Astrocyte of the spinal cord (primary cell): ENCODE data around the gene FSTL1.

Source experiments
- DNase-seq: peaks from one replicate; pipeline ENCODE4 v3.0.0; 2011; ENCODE audit warnings: low read depth, low spot score
- H3K4me3 ChIP-seq: 2 replicates; pipeline ENCODE4 v1.5.1; 2011; ENCODE audit warnings: low read depth, mild to moderate bottlenecking, low read length, moderate library complexity
- CTCF ChIP-seq: IDR thresholded peaks from 2 replicates; pipeline ENCODE4 v1.5.1; 2012; ENCODE audit warnings: low read depth, mild to moderate bottlenecking, low read length, inconsistent platforms
- in situ Hi-C: cut with HindIII; loops from 2 replicates; pipeline ENCODE4 v1.10.0; 2017; ENCODE audit warnings: low sequenced_read_pairs

The FSTL1 gene

GRCh38 chr3:120428924-120429323 lies 21.9 kb downstream of the FSTL1 start:
- in situ Hi-C loops: loop anchor here (10.0 kb wide), 1 partner anchor 126 kb away; no protein-coding TSS in a partner anchor
- TF ChIP-seq CTCF: no peak

GRCh38 chr3:120427201-120427600 lies 23.6 kb downstream of the FSTL1 start:
- DNase-seq: no peak
- H3K4me3 ChIP-seq: no peak overlapping the region
- TF ChIP-seq CTCF: no peak
- in situ Hi-C loops: loop anchor here (10.0 kb wide), 1 partner anchor 128 kb away; no protein-coding TSS in a partner anchor

More at GRCh38 chr3:120428924-120429323, 21.9 kb downstream of the FSTL1 start:
- H3K4me3 ChIP-seq: no peak overlapping the region
- no peak for DNase-seq

GRCh38 chr3:120425572-120426250 lies 25.1 kb downstream of the FSTL1 start:
- in situ Hi-C loops: loop anchor here (10.0 kb wide), 1 partner anchor 129 kb away; no protein-coding TSS in a partner anchor
- TF ChIP-seq CTCF: no peak
- H3K4me3 ChIP-seq: no peak overlapping the region
- DNase-seq: peak; percentile 90

- DNase-seq: no peak
- H3K4me3 ChIP-seq: no peak overlapping the region
- in situ Hi-C loops: loop anchor here (10.0 kb wide), 1 partner anchor 130 kb away; no protein-coding TSS in a partner anchor
- TF ChIP-seq CTCF: no peak
Observed at GRCh38 chr3:120424976-120425570, 25.7 kb downstream of the FSTL1 start.

- DNase-seq: no peak
- no peak for TF ChIP-seq CTCF
- no peak overlapping the region for H3K4me3 ChIP-seq
- in situ Hi-C loops: loop anchor here (10.0 kb wide), 1 partner anchor 130 kb away; no protein-coding TSS in a partner anchor
Observed at GRCh38 chr3:120424506-120424905, 26.3 kb downstream of the FSTL1 start.

- in situ Hi-C loops: loop anchor here (10.0 kb wide), 1 partner anchor 131 kb away; no protein-coding TSS in a partner anchor
- no peak for TF ChIP-seq CTCF
- DNase-seq: no peak
- no peak overlapping the region for H3K4me3 ChIP-seq
Observed at GRCh38 chr3:120423432-120423831, 27.4 kb downstream of the FSTL1 start.
